Ascending aorta (tissue), 2 donors: ENCODE data around the gene PAPLN. TPM values are rescaled to one million over a fixed set of nuclear protein-coding genes. Genes with fewer than 3 reads are reported as not detected.

Source experiments
- DNase-seq, 2 donors: peaks; one replicate each; pipeline ENCODE4 v3.0.0-alpha.2; 2019; ENCODE audit warnings: low spot score in 2 of 2
- H3K27ac ChIP-seq, 2 donors: fragments of 200-600 bp; sonication (generic); one replicate each; pipeline ENCODE4 v1.5.1; 2016 to 2017; ENCODE audit warnings: mild to moderate bottlenecking in 1 of 2
- H3K27me3 ChIP-seq: fragments of 200-600 bp; sonication (generic); one replicate; pipeline ENCODE4 v1.5.1; 2017
- H3K36me3 ChIP-seq, 2 donors: fragments of 200-600 bp; sonication (generic); one replicate each; pipeline ENCODE4 v1.5.1; 2016
- H3K4me1 ChIP-seq, 2 donors: fragments of 200-600 bp; sonication (generic); one replicate each; pipeline ENCODE4 v1.5.1; 2016 to 2017; ENCODE audit warnings: mild to moderate bottlenecking in 1 of 2
- H3K4me3 ChIP-seq, 2 donors: fragments of 200-600 bp; sonication (generic); one replicate each; pipeline ENCODE4 v1.5.1; 2016 to 2017; ENCODE audit warnings: mild to moderate bottlenecking in 1 of 2
- H3K9me3 ChIP-seq, 2 donors: fragments of 200-600 bp; sonication (generic); one replicate each; pipeline ENCODE4 v1.5.1; 2016
- CTCF ChIP-seq, 3 experiments: fragments of 200-600 bp in 2 of 3; fragments of 450-650 bp in 1 of 3; sonication (generic) in 2 of 3; IDR thresholded peaks; one replicate each; pipeline ENCODE4 v1.5.1; 2016 to 2019; ENCODE audit warnings: antibody characterized with exemption in 3 of 3, mild to moderate bottlenecking in 1 of 3, moderate library complexity in 1 of 3
- intact Hi-C: fragments of 100-400 bp; cut with DNase I; formaldehyde crosslinking; loops from one replicate; pipeline ENCODE4 v1.15.1; 2023
- total RNA-seq: library from RNA; depleted of rRNA; stranded (reverse); fragments of >200 nt; gene quantifications from one replicate; pipeline ENCODE4 v1.1.0, GENCODE V29; 2016

Gene PAPLN
- total RNA-seq, 1 donor from 2014 or later, result 4.9 TPM

GRCh38 chr14:73251516-73252215, 14.4 kb downstream of the PAPLN start:
- TF ChIP-seq CTCF (IDR thresholded peaks at IDR 0.05), result no peak
- no peaks in the 10 kb centered on the region for H3K27me3 ChIP-seq
- H3K4me3 ChIP-seq, result no peak overlapping the region
- H3K9me3 ChIP-seq, result no peaks in the 10 kb centered on the region
- no peak overlapping the region for H3K27ac ChIP-seq
- H3K4me1 ChIP-seq, result peaks cover 0 to under 1% of the 10 kb centered on the region in 2 donors
- H3K36me3 ChIP-seq, result no peaks in the 10 kb centered on the region
- intact Hi-C loops, result no loop called here
- DNase-seq, result no peak

DNA sequence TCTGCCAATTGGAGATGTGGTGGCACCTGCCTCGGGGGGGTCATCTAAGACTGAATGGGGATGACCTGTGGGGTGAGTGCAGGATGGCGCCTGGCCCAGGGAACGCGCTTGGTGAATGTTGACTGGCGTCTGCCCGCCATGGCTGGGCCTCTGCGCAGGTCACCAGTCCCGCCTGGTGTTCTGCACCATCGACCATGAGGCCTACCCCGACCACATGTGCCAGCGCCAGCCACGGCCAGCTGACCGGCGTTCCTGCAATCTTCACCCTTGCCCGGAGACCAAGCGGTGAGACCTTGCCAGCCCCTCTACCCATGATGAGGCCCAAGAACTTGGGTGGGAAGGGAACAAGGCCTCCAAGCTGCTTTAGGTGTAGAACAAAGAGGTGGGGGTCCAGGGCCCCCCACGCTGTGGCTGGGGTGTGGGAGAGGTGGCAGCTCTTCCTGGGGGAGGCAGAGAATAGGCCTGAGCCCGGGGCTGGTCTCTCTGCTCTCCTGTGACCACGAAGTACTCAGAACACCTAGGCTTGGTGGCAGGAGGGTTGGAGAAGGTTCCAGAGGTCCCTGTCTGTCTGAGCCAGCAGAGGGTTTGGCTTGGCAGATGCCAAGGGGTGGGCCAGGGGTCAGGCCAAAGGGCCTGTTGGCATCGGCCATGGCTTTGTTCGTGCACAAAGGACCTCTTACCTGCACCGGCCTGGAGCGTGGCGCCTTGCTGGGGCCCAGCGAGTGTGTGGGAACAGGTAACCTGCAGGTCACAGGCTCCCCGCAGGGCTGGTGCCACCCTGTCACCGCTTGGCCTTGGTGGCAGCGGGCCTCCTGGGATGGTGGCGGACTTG, 15.4 kb downstream of the PAPLN start:
- no peaks in the 10 kb centered on the region for H3K4me1 ChIP-seq
- H3K9me3 ChIP-seq, result no peaks in the 10 kb centered on the region
- intact Hi-C loops, result no loop called here
- H3K27ac ChIP-seq, result no peak overlapping the region
- no peak for TF ChIP-seq CTCF (IDR thresholded peaks at IDR 0.05)
- H3K27me3 ChIP-seq, result no peaks in the 10 kb centered on the region
- no peak for DNase-seq
- H3K4me3 ChIP-seq, result no peak overlapping the region
- H3K36me3 ChIP-seq, result no peaks in the 10 kb centered on the region

DNA sequence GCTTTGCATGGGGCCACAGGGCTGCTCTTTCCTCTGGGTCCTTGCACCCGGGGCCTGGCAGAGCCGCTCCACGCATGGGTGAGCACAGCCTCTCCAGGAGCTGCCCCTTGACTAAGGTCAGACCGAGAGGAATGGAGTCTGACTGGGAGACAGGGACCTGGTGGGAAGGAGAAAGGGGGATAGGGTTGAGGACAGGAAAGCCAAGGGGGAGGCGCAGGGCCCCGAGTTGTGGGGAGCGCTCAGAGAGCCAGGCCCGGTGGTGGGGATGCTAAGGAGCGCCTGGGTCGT, 16.0 kb downstream of the PAPLN start:
- no peaks in the 10 kb centered on the region for H3K27me3 ChIP-seq
- intact Hi-C loops, result no loop called here
- H3K4me1 ChIP-seq, result no peaks in the 10 kb centered on the region
- no peak for DNase-seq
- H3K4me3 ChIP-seq, result no peak overlapping the region
- H3K9me3 ChIP-seq, result no peaks in the 10 kb centered on the region
- no peaks in the 10 kb centered on the region for H3K36me3 ChIP-seq
- no peak for TF ChIP-seq CTCF (IDR thresholded peaks at IDR 0.05)
- H3K27ac ChIP-seq, result no peak overlapping the region

DNA sequence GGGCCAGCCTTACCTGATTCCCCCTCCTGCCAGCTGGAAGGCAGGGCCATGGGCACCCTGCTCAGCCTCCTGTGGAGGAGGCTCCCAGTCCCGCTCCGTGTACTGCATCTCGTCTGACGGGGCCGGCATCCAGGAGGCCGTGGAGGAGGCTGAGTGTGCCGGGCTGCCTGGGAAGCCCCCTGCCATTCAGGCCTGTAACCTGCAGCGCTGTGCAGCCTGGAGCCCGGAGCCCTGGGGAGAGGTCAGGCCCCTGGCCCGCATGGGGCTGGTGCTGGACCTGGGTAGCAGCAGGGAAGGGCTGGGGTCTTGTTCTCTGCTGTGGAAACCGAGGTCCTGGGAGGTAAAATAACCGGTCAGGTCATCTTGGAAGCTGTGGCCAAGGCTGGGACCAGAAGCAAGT, 16.4 kb downstream of the PAPLN start:
- no peak for TF ChIP-seq CTCF (IDR thresholded peaks at IDR 0.05)
- Histone ChIP-seq H3K4me1 (no peaks in the 10 kb centered on the region), H3K4me3 (no peak overlapping the region), H3K27ac (no peak overlapping the region), H3K27me3 (no peaks in the 10 kb centered on the region), H3K36me3 (no peaks in the 10 kb centered on the region), H3K9me3 (no peaks in the 10 kb centered on the region)
- no peak for DNase-seq
- intact Hi-C loops, result no loop called here

GRCh38 chr14:73254247-73255004, 17.1 kb downstream of the PAPLN start:
- Histone ChIP-seq H3K9me3 (no peaks in the 10 kb centered on the region), H3K4me1 (no peaks in the 10 kb centered on the region), H3K4me3 (no peak overlapping the region), H3K36me3 (no peaks in the 10 kb centered on the region), H3K27me3 (no peaks in the 10 kb centered on the region), H3K27ac (no peak overlapping the region)
- no peak for TF ChIP-seq CTCF (IDR thresholded peaks at IDR 0.05)
- intact Hi-C loops, result no loop called here
- DNase-seq, result no peak
